Measurements from ENCODE around the gene BCL7C. TPM values are rescaled to one million over a fixed set of nuclear protein-coding genes. Genes with fewer than 3 reads are reported as not detected.

The BCL7C gene
- total RNA-seq, 1 experiment from 2014 or later = 33.9 TPM

DNA sequence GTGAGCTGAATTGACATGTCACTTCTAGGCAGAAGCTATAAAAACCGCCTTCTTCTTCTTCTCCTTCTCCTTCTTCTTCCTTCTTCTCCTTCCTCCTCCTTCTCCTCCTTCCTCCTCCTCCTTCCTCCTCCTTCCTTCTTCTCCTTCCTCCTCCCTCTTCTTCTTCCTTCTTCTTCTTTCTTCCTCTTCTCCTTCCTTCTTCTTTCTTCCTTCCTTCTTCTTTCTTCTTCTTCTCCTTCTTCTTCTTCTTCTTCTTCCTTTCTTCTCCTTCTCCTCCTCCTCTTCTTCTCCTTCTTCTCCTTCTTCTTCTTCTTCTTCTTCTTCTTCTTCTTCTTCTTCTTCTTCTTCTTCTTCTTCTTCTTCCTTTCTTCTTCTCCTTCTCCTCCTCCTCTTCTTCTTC is 24.7 kb upstream of the BCL7C start:
- no peaks in the 10 kb centered on the region for H3K4me1 Mint-ChIP-seq (ENCODE audit: insufficient read depth, unreplicated experiment)
- ChIA-PET CTCF (interaction anchor here (0.9 to 2.6 kb wide), 4 partner anchors 17 to 140 kb away, joined by 4 to 18 read pairs (median 7); no protein-coding TSS in a partner anchor), POLR2A (interaction anchor here (1.7 kb wide), 1 partner anchor 12 kb away, joined by 5 read pairs; no protein-coding TSS in a partner anchor)
- H3K36me3 Mint-ChIP-seq (ENCODE audit: insufficient read depth, unreplicated experiment) = peaks cover 9% of the 10 kb centered on the region
- no peak overlapping the region for H3K4me3 Mint-ChIP-seq (ENCODE audit: unreplicated experiment)
- BruUV-seq (replicated peaks) = no TSS peak
- H3K27me3 Mint-ChIP-seq (ENCODE audit: insufficient read depth, unreplicated experiment) = no peaks in the 10 kb centered on the region
- H3K27ac Mint-ChIP-seq (ENCODE audit: low read depth, unreplicated experiment) = no peak overlapping the region
- no peak for DNase-seq (ENCODE audit: unreplicated experiment)
- intact Hi-C loops (cut with micrococcal nuclease) = no loop called here
- peaks cover 6% of the 10 kb centered on the region for H3K9me3 Mint-ChIP-seq (ENCODE audit: unreplicated experiment)
- TF ChIP-seq, protein P1, sequence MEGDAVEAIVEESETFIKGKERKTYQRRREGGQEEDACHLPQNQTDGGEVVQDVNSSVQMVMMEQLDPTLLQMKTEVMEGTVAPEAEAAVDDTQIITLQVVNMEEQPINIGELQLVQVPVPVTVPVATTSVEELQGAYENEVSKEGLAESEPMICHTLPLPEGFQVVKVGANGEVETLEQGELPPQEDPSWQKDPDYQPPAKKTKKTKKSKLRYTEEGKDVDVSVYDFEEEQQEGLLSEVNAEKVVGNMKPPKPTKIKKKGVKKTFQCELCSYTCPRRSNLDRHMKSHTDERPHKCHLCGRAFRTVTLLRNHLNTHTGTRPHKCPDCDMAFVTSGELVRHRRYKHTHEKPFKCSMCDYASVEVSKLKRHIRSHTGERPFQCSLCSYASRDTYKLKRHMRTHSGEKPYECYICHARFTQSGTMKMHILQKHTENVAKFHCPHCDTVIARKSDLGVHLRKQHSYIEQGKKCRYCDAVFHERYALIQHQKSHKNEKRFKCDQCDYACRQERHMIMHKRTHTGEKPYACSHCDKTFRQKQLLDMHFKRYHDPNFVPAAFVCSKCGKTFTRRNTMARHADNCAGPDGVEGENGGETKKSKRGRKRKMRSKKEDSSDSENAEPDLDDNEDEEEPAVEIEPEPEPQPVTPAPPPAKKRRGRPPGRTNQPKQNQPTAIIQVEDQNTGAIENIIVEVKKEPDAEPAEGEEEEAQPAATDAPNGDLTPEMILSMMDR (IDR thresholded peaks at IDR 0.05; ENCODE audit: unreplicated experiment) = no peak

DNA sequence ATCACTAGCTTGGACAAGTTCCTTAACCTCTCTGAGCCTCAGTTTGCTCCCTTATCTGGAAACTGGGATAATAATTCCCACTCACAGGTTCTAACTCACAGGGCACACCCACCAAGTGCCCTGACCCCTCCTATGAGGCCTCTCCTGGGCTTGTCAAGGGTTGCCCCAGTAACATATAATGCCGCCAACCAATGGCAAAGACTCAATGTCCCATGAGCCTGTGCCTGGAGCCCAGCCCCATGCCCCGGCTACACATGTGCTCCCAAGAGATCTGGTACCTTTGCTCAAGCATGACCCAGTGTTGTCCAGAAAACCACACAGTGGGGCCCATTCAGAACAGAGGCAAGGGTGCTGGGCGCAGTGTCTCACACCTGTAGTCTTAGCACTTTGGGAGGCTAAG is 21.0 kb upstream of the BCL7C start:
- no peaks in the 10 kb centered on the region for H3K27me3 Mint-ChIP-seq (ENCODE audit: insufficient read depth, unreplicated experiment)
- POLR2A ChIA-PET = no interaction called here
- intact Hi-C loops (cut with micrococcal nuclease) = no loop called here
- no peak for DNase-seq (ENCODE audit: unreplicated experiment)
- TF ChIP-seq, protein P1 (IDR thresholded peaks at IDR 0.05; ENCODE audit: unreplicated experiment) = no peak
- CTCF ChIA-PET = interaction anchor here (0.6 to 0.9 kb wide), 4 partner anchors 15 to 557 kb away, joined by 3 to 7 read pairs (median 4); no protein-coding TSS in a partner anchor
- H3K4me1 Mint-ChIP-seq (ENCODE audit: insufficient read depth, unreplicated experiment) = no peaks in the 10 kb centered on the region
- H3K36me3 Mint-ChIP-seq (ENCODE audit: insufficient read depth, unreplicated experiment) = no peaks in the 10 kb centered on the region
- peaks cover 6% of the 10 kb centered on the region for H3K9me3 Mint-ChIP-seq (ENCODE audit: unreplicated experiment)
- no peak overlapping the region for H3K4me3 Mint-ChIP-seq (ENCODE audit: unreplicated experiment)
- no TSS peak for BruUV-seq (replicated peaks)
- H3K27ac Mint-ChIP-seq (ENCODE audit: low read depth, unreplicated experiment) = no peak overlapping the region

DNA sequence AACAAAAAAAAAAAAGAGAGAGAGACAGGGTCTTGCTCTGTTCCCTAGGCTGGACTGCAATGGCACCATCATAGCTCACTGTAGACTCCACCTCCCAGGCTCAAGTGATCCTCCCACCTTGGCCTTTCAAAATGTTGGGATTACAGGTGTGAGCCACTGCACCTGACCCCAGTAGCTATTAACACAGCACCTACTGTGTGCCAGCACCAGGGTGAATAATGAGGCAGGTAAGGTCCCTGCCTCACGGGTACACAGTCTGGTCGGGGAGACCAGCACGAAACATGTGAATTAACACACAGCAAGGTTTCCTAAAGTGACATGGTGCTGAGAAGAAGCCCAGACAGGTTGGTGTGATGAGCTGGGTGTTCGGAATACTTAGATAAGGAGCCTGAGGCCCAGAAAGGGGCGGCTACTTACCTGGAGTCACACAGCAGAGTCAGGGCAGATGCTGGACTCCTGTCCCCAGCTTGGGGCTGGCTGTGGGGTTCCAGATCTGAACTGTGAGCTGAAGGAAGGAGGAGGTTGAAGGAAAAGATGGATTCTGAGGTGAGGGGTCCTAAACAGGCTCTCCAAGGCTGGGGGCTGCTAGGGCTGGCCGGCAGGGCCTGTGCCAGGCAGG is 19.0 kb upstream of the BCL7C start:
- Mint-ChIP-seq H3K9me3 (ENCODE audit: unreplicated experiment) (no peaks in the 10 kb centered on the region), H3K36me3 (ENCODE audit: insufficient read depth, unreplicated experiment) (no peaks in the 10 kb centered on the region), H3K27ac (ENCODE audit: low read depth, unreplicated experiment) (no peak overlapping the region), H3K4me3 (ENCODE audit: unreplicated experiment) (no peak overlapping the region), H3K4me1 (ENCODE audit: insufficient read depth, unreplicated experiment) (no peaks in the 10 kb centered on the region), H3K27me3 (ENCODE audit: insufficient read depth, unreplicated experiment) (no peaks in the 10 kb centered on the region)
- BruUV-seq (replicated peaks) = no TSS peak
- POLR2A ChIA-PET = interaction anchor here (0.6 to 1.0 kb wide), 3 partner anchors 18 to 105 kb away, joined by 3 read pairs; no protein-coding TSS in a partner anchor
- intact Hi-C loops (cut with micrococcal nuclease) = no loop called here
- DNase-seq (ENCODE audit: unreplicated experiment) = no peak
- CTCF ChIA-PET = interaction anchor here (0.6 to 1.9 kb wide), 3 partner anchors 11 to 289 kb away, joined by 3 to 13 read pairs (median 4); no protein-coding TSS in a partner anchor
- TF ChIP-seq, protein P1 (IDR thresholded peaks at IDR 0.05; ENCODE audit: unreplicated experiment) = no peak

DNA sequence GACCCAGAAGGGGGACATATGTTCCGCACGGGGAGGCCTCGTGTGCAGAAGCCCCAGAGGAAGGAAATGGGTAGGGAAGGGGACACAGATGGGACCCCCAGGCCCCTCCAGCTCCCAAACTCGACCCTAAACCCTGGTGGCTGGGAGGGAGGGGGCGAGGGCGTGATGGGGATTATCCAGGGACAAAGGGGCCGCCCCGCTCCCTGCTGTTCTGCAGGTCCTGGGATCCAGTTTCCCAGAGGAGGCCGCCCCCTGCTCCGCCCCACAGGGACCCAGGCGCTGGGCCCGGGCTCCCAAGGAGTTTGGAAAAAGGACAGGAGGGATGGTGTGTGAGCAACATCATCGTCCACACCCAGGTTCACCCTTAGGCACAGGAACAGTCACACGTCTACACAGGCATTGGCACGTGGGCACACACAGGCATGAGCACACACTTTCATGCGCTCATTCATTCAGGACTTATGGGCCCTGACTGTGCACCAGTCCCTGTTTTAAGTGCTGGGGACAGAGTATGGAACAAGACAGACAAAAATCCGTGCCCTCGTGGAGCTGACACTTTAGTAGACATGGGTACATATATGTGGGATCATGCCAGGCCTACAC is 16.7 kb upstream of the BCL7C start:
- intact Hi-C loops (cut with micrococcal nuclease) = no loop called here
- H3K9me3 Mint-ChIP-seq (ENCODE audit: unreplicated experiment) = no peaks in the 10 kb centered on the region
- H3K4me1 Mint-ChIP-seq (ENCODE audit: insufficient read depth, unreplicated experiment) = no peaks in the 10 kb centered on the region
- BruUV-seq (replicated peaks) = no TSS peak
- H3K36me3 Mint-ChIP-seq (ENCODE audit: insufficient read depth, unreplicated experiment) = no peaks in the 10 kb centered on the region
- CTCF ChIA-PET = interaction anchor here (1.3 kb wide), 1 partner anchor 8 kb away, joined by 4 read pairs; no protein-coding TSS in a partner anchor
- TF ChIP-seq, protein P1 (IDR thresholded peaks at IDR 0.05; ENCODE audit: unreplicated experiment) = no peak
- H3K4me3 Mint-ChIP-seq (ENCODE audit: unreplicated experiment) = no peak overlapping the region
- no peak for DNase-seq (ENCODE audit: unreplicated experiment)
- H3K27ac Mint-ChIP-seq (ENCODE audit: low read depth, unreplicated experiment) = no peak overlapping the region
- no peaks in the 10 kb centered on the region for H3K27me3 Mint-ChIP-seq (ENCODE audit: insufficient read depth, unreplicated experiment)
- POLR2A ChIA-PET = no interaction called here

All from MCF 10A (cell line).